ENCODE results near the gene WIPF3.

- no peak for TF ChIP-seq CTCF (IDR thresholded peaks at IDR 0.05)
- TF ChIP-seq EP300 (IDR thresholded peaks at IDR 0.05) = no peak
- TF ChIP-seq POLR2A (IDR thresholded peaks at IDR 0.05) = no peak
These were observed 118.4 kb downstream of the WIPF3 start for GRCh38 chr7:29924684-29925083.

All from gastroesophageal sphincter (tissue), 3 donors.